GM21423 (cell line): ENCODE results near the gene MAN2B2.
"Not testable (repeated sequence)": the region's sequence is repeated elsewhere in the genome, so short reads cannot be mapped to it uniquely, and the experiment has no call there.

ENCODE experiments used
- ATAC-seq: cut with Tn5 transposase; IDR thresholded peaks from one replicate; pipeline ENCODE4 v1.9.1; 2021; ENCODE audit warnings: mild to moderate bottlenecking, moderate library complexity; ENCODE audit not compliant: unreplicated experiment

The MAN2B2 gene

DNA sequence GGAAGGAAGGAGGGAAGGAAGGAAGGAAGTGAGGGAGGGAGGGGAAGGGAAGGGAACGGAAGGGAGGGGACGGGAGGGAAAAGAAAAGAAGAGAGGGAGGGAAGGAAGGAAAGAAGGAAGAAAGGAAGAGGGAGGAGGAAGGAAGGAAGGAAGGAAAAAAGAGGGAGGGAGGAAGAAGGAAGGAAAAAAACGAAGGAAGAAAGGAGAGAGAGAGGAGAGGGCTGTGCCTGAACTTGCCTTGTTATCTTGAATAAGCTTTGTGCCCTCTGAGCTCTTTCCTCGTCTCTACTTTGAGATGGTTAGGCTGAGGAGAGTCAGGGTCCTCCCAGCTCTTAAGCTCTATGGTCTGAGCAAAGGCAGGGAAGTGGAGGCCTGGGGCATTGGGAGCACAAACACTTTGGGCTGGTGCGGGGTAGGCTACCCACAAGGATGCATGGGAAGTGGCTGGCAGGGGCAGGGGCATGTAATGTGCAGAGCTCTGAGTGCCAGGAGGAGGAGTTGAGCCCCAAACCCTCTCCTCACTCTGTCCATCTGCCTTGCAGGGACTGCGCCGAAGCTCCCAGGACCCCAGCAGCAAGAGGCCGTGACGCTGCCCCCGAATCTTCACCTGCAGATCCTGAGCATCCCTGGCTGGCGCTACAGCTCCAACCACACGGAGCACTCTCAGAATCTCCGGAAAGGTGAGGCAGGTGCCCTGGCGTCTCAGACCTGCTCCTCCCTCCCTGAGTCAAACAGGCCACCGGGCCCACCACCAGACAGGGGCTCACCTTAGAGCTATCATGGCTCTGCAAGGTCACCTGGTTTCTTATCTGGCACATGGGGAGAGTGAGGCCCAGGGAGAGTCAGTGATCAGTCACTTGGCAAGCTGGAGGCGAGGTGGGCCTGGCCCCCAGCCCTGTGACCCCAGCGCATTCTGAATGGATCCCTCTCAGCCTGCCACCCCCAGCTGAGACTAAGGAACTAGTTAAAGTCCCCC is 39.0 kb downstream of the MAN2B2 start:
- ATAC-seq = no peak

DNA sequence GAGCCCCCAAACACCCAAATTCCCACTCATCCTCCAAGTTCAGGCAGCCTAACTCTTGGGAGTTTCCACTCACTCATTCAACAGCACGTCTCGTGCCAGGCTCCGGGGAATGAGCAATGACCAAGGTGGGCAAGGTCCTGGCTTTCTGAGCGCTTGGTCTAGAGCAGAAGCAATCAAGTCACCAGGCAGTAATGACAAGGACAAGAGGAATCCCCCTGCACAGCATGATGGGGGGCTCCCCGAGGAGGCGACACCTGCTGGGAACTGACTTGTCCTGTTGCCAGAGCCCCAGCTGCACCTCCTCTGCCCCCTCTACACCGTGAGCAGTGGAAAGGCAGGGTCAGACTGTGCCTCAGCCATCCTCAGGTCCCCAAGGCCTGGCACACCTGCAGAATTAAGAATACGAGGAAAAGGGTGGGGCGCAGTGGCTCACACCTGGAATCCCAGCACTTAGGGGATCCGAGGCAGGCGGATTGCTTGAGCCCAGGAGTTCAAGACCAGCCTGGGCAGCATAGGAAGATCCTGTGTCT is 39.8 kb downstream of the MAN2B2 start:
- ATAC-seq = no peak

DNA sequence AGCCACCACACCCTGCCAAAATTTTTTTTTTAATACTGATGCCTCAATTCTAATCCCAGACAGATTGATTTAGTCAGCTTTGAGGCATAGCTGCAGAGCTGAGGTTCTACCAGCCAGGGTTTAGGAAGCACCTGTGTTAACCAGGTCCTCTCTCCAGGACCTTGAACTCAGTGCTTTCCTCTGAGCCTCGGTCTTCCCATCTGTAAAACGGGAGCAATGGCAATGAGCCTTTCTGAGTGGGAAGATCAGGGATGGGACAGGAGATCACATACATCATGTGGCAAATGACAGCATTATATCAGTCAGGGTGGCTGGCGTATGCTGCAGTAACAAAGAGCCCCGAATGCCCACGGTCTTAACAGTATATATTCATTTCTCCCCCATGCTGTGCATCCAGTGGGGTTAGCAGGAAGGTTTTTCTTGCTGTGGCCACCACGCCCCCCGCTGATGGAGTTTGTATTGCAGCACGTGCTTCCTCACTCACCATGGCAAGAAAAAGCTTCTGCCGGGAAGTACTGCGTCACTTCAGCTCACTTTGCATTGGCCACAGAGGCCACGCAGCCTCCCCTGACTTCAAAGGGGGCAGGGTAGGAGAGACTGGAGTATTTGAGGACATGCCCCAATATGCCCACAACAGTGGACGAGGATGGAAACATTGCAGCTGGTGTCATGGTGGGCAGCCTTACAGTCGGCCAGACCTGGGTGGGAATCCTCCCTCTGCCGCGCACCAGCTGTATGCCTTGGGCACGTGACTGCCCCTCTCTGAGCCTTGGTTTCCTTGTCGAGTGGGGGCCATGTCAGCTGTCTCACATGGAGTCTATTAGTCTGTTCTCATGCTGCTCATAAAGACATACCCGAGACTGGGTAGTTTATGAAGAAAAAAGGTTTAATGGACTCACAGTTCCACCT is 41.4 kb downstream of the MAN2B2 start:
- no peak for ATAC-seq

DNA sequence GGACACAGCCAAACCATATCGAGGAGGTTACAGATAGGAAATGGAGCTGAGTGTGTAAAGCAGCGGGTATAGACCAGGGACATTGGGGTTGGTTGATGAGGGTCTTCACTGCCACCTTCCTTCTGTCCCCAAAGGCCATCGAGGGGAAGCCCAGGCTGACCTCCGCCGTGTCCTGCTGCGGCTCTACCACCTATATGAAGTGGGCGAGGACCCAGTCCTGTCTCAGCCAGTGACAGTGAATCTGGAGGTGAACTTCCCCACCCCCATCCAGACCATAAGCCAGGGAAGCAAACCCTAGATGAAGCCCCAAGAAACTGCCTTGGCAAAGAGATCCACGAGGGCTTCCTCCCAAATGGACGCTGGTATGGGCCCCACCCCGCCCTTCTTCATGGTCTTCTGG is 42.3 kb downstream of the MAN2B2 start:
- ATAC-seq = no peak

GRCh38 chr4:6618386-6619115 is 43.6 kb downstream of the MAN2B2 start:
- ATAC-seq = no peak

DNA sequence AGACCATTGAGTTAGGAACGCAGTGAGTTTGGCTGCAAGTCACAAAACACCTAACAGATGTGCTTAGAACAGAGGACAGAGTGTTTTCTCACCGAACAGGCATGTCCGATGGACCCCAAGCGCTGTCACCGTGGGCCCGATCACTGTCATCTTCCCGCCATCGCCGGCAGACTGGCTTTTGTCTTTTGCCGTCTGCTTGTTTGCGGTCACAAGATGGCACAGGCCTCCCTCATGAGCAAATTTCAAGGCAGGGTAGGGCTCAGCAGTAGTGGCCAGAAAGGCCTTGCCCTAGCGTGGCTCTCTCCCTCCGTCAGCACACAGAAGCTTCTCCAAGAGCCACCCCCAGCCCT is 44.1 kb downstream of the MAN2B2 start:
- no peak for ATAC-seq

GRCh38 chr4:6619466-6620255 is 44.7 kb downstream of the MAN2B2 start:
- ATAC-seq = no peak

DNA sequence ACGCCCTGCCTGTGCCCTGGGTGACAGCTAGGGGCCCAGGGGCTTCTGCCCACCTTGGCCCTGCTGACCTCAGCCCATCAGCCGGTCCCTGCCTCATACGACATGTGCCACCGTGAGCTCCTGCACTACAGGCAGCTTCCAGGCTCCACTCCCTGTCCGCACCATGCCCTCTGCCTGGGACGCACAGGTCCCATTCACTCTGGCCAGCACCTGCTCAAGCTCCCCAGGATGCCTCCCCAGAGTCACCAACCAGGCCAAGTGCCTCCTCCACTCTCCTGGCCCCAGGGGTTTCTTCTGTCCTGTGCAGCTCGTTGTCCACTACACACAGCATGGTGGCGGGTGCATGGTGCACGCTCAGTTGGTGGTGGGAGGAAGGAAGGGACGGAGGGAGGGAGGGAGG is 45.3 kb downstream of the MAN2B2 start:
- no peak for ATAC-seq

DNA sequence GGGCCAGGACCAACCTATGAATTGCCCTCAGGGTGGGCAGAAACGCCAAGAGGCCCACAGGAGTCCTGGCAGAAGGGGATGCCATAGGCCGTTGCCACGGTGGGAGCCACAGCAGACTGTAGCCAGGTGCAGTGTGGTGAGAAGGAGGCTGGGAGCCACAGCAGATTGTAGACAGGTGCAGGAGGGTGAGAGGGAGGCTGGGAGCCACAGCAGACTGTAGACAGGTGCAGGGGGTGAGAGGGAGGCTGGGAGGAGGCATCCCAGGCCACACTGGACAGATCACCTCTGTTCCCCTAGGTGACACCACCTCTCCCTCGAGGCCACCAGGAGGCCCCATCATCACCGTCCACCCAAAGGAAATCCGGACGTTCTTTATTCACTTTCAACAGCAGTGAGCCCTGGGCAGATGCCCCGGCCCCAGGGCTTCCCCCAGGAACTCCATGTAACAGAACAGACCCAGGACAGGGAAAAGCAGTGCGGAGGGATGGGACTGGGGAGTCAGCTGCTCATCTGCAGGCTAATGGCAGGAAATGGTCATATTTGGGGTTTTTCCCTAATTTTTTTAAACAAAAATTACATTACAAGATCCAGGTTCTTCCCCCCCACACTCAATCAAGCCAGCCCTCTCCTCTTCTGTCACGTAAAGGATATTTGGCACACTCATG is 46.0 kb downstream of the MAN2B2 start:
- no peak for ATAC-seq

DNA sequence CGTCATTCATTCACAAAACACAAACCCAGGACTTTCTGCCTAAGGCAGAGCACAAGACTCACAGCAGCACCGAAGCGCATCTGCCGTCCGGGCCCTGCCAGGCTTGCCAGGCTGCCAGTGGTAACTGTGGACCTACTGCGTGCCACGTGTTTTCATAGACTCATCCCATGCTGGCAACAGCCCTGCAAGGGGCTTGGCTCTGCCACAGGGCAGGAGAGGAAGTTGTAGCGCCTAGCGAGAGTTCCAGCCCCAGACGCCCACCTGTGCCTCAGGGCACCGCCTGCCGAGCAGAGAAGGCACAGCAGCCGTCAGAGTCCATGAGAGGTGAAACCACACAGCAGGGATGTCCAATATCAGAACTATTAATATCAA is 46.6 kb downstream of the MAN2B2 start:
- ATAC-seq = no peak

DNA sequence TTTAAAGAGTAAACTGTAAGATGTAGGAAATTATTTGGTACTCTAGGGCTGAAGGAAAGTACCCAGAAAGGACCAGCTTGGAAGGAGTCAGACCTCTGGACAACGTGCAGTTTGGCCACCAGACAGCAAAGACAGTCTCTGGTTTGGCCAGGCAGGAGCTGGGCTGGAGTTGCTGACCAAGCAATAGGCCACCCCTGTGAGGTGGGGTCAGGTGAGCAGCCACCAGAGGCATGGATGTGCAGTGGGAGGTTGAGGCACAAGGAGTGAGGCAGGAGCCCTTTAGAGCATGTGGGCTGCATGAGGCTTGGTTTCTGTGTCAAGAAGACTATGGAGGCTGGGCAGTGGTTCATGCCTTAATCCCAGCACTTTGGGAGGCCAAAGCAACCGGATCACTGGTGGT is 47.8 kb downstream of the MAN2B2 start:
- no peak for ATAC-seq

- ATAC-seq = no peak
Observed at GRCh38 chr4:6625256-6625655, 50.3 kb downstream of the MAN2B2 start.

- no peak for ATAC-seq
Observed at GRCh38 chr4:6626066-6626465, 51.1 kb downstream of the MAN2B2 start.

DNA sequence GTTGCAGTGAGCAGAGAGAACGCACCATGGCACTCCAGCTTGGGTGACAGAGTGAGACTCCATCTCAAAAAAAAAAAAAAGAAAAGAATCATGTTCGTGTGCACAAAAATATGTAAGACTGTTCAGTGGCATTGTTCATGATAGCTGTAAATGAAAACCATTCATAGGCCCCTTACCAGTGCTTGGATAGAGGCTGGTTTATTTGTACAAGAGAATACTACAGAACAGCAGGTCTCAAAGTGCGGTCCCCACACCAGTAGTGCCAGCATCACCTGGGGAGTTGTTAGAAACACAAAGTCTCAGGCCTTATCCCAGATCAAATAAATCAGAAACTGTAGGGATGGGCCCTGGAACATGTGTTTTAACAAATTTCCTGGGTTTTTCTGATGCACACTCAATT is 52.8 kb downstream of the MAN2B2 start:
- no peak for ATAC-seq

- ATAC-seq = not testable (repeated sequence)
Observed at GRCh38 chr4:6628484-6628883, 53.5 kb downstream of the MAN2B2 start.

DNA sequence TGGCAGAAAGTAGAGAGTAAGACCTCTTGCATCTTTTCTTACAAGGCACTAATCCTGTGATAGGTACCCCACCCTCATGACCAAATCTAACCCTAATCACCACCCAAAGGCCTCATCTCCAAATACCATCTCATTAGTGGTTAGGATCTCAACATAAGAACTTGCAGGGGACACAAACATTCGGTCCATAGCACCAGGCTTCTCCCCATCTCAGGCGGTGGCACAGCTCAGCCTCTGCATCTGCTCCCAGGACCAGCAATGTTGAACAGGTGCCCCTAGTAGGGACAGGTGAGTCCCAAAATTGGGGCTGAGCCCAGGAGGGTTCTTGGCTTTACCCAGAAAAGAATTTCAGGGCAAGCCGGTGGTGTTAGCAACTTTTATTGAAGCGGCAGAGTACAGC is 57.1 kb downstream of the MAN2B2 start:
- ATAC-seq = no peak

GRCh38 chr4:6633091-6633906 is 58.3 kb downstream of the MAN2B2 start:
- ATAC-seq = no peak

- ATAC-seq = no peak
Observed at GRCh38 chr4:6634746-6635145, 59.8 kb downstream of the MAN2B2 start.
